Amygdala (tissue), 56 donors: ENCODE measurements around the gene PSMG2.

ENCODE experiments used
- DNase-seq, 56 donors: peaks; one replicate each; lab custom pipeline; 2025; lab: John Stamatoyannopoulos, UW

Gene PSMG2

GRCh38 chr18:12702221-12703095 lies at the start of gene PSMG2, which contains the start of gene CEP76:
Gene PSMG2 (plus strand): TSS chr18:12703042. CDS start chr18:12703108, 66 bp downstream.
Gene CEP76 (minus strand): TSS chr18:12702723. CDS start chr18:12702548, 175 bp downstream.
- peak in 55 of 56 donors; percentile 4 to 94 (median 80) for DNase-seq

- DNase-seq: no peak
These were observed 47.9 kb upstream of the PSMG2 start for GRCh38 chr18:12654971-12655370.

- DNase-seq: no peak
These were observed 46.3 kb upstream of the PSMG2 start for GRCh38 chr18:12656605-12656937.

GRCh38 chr18:12656938-12657683 lies 45.7 kb upstream of the PSMG2 start:
- DNase-seq: peak in 27 of 56 donors; percentile 10 to 60 (median 35)

GRCh38 chr18:12657684-12658425 lies 45.0 kb upstream of the PSMG2 start, which contains the start of gene SPIRE1:
Gene SPIRE1 (minus strand): TSS chr18:12658107. CDS start chr18:12657866, 241 bp downstream.
- DNase-seq: peak in 50 of 56 donors; percentile 10 to 83 (median 62)

- peak in 31 of 56 donors; percentile 24 to 72 (median 55) for DNase-seq
These were observed 44.3 kb upstream of the PSMG2 start for GRCh38 chr18:12658426-12659138.

- peak in 13 of 56 donors; percentile 2 to 76 (median 13) for DNase-seq
These were observed 42.8 kb upstream of the PSMG2 start for GRCh38 chr18:12659904-12660605.

GRCh38 chr18:12668041-12668440 lies 34.8 kb upstream of the PSMG2 start:
- no peak for DNase-seq

GRCh38 chr18:12679183-12679786 lies 23.6 kb upstream of the PSMG2 start:
- DNase-seq: peak in 11 of 56 donors; percentile 4 to 54 (median 13)

GRCh38 chr18:12686100-12686499 lies 16.7 kb upstream of the PSMG2 start:
- DNase-seq: no peak

GRCh38 chr18:12689256-12689850 lies 13.5 kb upstream of the PSMG2 start:
- no peak for DNase-seq

- no peak for DNase-seq
These were observed 10.6 kb upstream of the PSMG2 start for GRCh38 chr18:12692206-12692605.

- no peak for DNase-seq
These were observed 8.8 kb upstream of the PSMG2 start for GRCh38 chr18:12694032-12694431.

- DNase-seq: no peak
These were observed 3.1 kb upstream of the PSMG2 start for GRCh38 chr18:12699747-12700146.

GRCh38 chr18:12701161-12701560 lies 1.7 kb upstream of the PSMG2 start:
- no peak for DNase-seq

GRCh38 chr18:12703096-12703567 lies 290 bp downstream of the PSMG2 start:
- no peak for DNase-seq

- no peak for DNase-seq
These were observed 822 bp downstream of the PSMG2 start for GRCh38 chr18:12703664-12704063.

GRCh38 chr18:12711446-12711845 lies 8.6 kb downstream of the PSMG2 start:
- no peak for DNase-seq
